ENCODE results near the gene IL17C.
A peak's percentile ranks its signal among the peaks of the same experiment; 100 is the strongest.

Gene IL17C

GRCh38 chr16:88657371-88657770 is 19.0 kb downstream of the IL17C start:
- TF ChIP-seq CTCF (IDR thresholded peaks at IDR 0.05; ENCODE audit: low read depth, low read length) = no peak
- DNase-seq (ENCODE audit: low read depth in 2 of 2) = no peak
- no peak overlapping the region for H3K4me3 ChIP-seq (replicated peaks in 1 of 2; ENCODE audit: low read depth in 2 of 2, low read length in 2 of 2)

GRCh38 chr16:88658714-88659113 is 20.3 kb downstream of the IL17C start:
- no peak for DNase-seq (ENCODE audit: low read depth in 2 of 2)
- TF ChIP-seq CTCF (IDR thresholded peaks at IDR 0.05; ENCODE audit: low read depth, low read length) = no peak
- no peak overlapping the region for H3K4me3 ChIP-seq (replicated peaks in 1 of 2; ENCODE audit: low read depth in 2 of 2, low read length in 2 of 2)

- DNase-seq (ENCODE audit: low read depth in 2 of 2) = no peak
- no peak for TF ChIP-seq CTCF (IDR thresholded peaks at IDR 0.05; ENCODE audit: low read depth, low read length)
- H3K4me3 ChIP-seq (replicated peaks in 1 of 2; ENCODE audit: low read depth in 2 of 2, low read length in 2 of 2) = no peak overlapping the region
Measured at GRCh38 chr16:88659160-88659559, 20.8 kb downstream of the IL17C start.

DNA sequence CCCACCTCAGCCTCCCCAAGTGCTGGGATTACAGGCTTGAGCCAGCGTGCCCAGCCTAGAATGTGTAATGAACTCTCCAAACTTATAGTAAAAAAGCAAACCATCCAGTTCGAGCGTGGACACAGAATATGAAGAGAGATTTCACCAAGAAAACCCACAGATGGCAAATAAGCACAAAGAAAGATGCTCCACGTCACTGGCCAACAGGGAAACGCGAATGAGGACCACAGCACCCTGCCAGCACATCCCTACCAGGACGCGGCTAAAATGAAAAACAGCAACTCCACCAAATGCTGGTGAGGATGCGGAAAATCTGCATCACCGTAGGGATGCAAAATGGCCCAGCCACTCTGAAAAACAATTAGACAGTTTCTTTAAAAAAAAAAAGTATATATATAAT is 23.1 kb downstream of the IL17C start:
- no peak for TF ChIP-seq CTCF (IDR thresholded peaks at IDR 0.05; ENCODE audit: low read depth, low read length)
- DNase-seq (ENCODE audit: low read depth in 2 of 2) = no peak
- H3K4me3 ChIP-seq (replicated peaks in 1 of 2; ENCODE audit: low read depth in 2 of 2, low read length in 2 of 2) = peak overlapping the region in 1 of 2 donors; percentile 33

GRCh38 chr16:88662222-88662842 is 24.0 kb downstream of the IL17C start:
- DNase-seq (ENCODE audit: low read depth in 2 of 2) = no peak
- peak overlapping the region; percentile 88 to 95 for H3K4me3 ChIP-seq (replicated peaks in 1 of 2; ENCODE audit: low read depth in 2 of 2, low read length in 2 of 2)
- no peak for TF ChIP-seq CTCF (IDR thresholded peaks at IDR 0.05; ENCODE audit: low read depth, low read length)

GRCh38 chr16:88662843-88663606 is 24.7 kb downstream of the IL17C start, which contains the start of gene MVD:
Gene MVD (minus strand): TSS chr16:88663091. CDS start chr16:88663080, 11 bp downstream.
- DNase-seq (ENCODE audit: low read depth in 2 of 2) = peak; percentile 97 to 99
- TF ChIP-seq CTCF (IDR thresholded peaks at IDR 0.05; ENCODE audit: low read depth, low read length) = no peak
- H3K4me3 ChIP-seq (replicated peaks in 1 of 2; ENCODE audit: low read depth in 2 of 2, low read length in 2 of 2) = peak within 1 kb of the TSS; percentile 95 to 99

Measured in cardiac fibroblast (primary cell).